Activated naive CD8-positive, alpha-beta T cell treated with anti-CD3 and anti-CD28 coated beads, Interleukin-2, amount 50 U/mL, for 24 hours (primary cell): ENCODE results near the gene P2RY6.

Experiments used
- ATAC-seq: fragments of 150-1000 bp; cut with Tn5 transposase; one replicate; pipeline ENCODE4 v1.10.0; 2021
- DNase-seq: peaks from one replicate; pipeline ENCODE4 v3.0.0; 2021
- H3K27ac Mint-ChIP-seq: one replicate; pipeline ENCODE4 v1.8.0; 2021; ENCODE audit warnings: mild to moderate bottlenecking, mixed read lengths
- H3K27me3 Mint-ChIP-seq: one replicate; pipeline ENCODE4 v1.8.0; 2021; ENCODE audit warnings: mixed read lengths
- H3K36me3 Mint-ChIP-seq: one replicate; pipeline ENCODE4 v1.8.0; 2021; ENCODE audit warnings: low read depth, mixed read lengths
- H3K4me1 Mint-ChIP-seq: one replicate; pipeline ENCODE4 v1.8.0; 2021; ENCODE audit warnings: mixed read lengths
- H3K4me3 Mint-ChIP-seq: one replicate; pipeline ENCODE4 v1.8.0; 2021; ENCODE audit warnings: mild to moderate bottlenecking, moderate library complexity, mixed read lengths
- H3K9me3 Mint-ChIP-seq: one replicate; pipeline ENCODE4 v1.8.0; 2021; ENCODE audit warnings: mixed read lengths

Gene P2RY6

DNA sequence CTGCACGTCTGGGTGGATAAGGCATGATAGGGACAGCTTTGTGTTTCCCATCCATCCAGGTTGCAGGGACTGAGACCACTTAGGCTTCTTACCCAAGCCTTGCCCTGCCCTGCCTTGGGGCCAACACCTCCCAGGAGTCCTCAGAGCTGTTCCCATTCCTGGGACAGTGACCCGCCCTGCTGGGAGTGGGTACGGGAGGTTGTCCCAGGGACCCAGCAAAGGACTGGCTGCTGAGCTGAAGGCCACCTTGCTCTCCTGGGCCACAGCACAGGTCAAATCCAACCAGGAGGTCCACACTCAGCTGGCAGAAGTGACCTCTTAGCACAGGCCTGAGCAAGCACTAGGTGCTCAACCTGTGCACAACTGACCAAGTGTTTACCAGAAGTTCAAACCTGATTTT lies 19.1 kb downstream of the P2RY6 start:
- H3K27ac Mint-ChIP-seq = no peak overlapping the region
- peaks cover 12% of the 10 kb centered on the region for H3K4me1 Mint-ChIP-seq
- no peaks in the 10 kb centered on the region for H3K36me3 Mint-ChIP-seq
- no peak for DNase-seq
- H3K27me3 Mint-ChIP-seq = peaks cover 4% of the 10 kb centered on the region
- no peak overlapping the region for H3K4me3 Mint-ChIP-seq
- ATAC-seq = no peak
- no peaks in the 10 kb centered on the region for H3K9me3 Mint-ChIP-seq

DNA sequence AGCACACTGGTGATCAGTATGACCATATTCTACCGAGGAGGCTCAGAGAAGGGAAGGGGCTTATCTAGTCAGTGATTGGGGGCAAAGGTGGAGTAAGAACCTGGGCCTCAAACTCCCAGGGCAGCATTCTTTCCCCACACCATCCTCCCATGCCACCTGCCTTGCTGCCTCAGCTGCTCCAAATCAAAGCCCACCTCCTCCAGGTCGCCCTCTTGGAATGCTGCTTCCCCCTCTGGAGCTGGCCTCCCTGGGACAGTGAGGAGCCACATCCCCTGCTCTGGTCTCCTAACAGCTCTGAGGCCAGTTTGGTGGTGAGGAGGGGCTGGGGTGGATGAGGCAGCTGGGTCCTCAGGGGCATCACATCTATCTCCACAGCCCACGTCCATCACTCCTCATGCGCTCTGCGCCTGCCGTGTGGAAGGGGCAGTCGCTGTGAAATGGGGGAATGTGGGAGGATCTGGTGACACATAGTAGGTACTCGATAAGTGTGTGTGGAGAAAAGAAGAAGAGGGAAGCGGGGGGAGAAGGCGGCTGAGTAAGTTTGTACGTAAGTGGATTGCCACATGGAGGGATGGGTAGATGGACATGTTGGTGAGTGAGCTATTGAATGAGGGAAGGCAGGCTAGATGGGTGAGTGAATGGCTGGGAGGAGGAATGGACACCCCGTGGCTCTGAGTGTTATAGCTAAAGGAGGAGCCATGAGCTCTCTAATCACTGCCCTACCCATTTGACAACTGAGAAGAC lies 19.8 kb downstream of the P2RY6 start:
- no peak for DNase-seq
- H3K4me1 Mint-ChIP-seq = peaks cover 12% of the 10 kb centered on the region
- no peak overlapping the region for H3K4me3 Mint-ChIP-seq
- H3K36me3 Mint-ChIP-seq = no peaks in the 10 kb centered on the region
- H3K9me3 Mint-ChIP-seq = no peaks in the 10 kb centered on the region
- no peak for ATAC-seq
- no peak overlapping the region for H3K27ac Mint-ChIP-seq
- H3K27me3 Mint-ChIP-seq = peaks cover 4% of the 10 kb centered on the region

DNA sequence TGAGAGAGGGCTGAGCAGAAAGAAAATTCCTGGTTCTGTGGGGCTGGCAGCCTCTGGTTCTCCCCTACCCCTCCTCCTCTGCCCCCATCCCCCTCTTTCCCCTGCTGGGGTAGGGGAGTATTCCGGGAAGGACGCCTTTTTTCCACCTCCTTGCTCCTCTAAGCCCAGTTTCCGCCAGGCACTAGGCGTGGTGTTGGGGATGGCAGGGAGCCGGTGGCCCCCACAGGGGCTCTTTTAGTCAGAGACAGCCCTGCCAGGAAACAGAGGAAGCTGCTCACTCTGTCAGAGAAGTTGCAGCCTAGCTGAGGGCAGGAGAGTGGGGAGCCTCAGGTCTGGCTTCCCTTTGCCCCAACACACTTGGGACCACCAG lies 20.4 kb downstream of the P2RY6 start:
- no peak overlapping the region for H3K27ac Mint-ChIP-seq
- H3K36me3 Mint-ChIP-seq = no peaks in the 10 kb centered on the region
- peaks cover 4% of the 10 kb centered on the region for H3K27me3 Mint-ChIP-seq

GRCh38 chr11:73293356-73293936 lies 21.3 kb downstream of the P2RY6 start:
- H3K36me3 Mint-ChIP-seq = no peaks in the 10 kb centered on the region
- H3K27ac Mint-ChIP-seq = no peak overlapping the region
- H3K9me3 Mint-ChIP-seq = no peaks in the 10 kb centered on the region
- peaks cover 4% of the 10 kb centered on the region for H3K27me3 Mint-ChIP-seq
- no peak for DNase-seq
- no peak for ATAC-seq
- H3K4me1 Mint-ChIP-seq = peaks cover 12% of the 10 kb centered on the region
- no peak overlapping the region for H3K4me3 Mint-ChIP-seq

More for the DNA sequence above, 20.4 kb downstream of the P2RY6 start:
- ATAC-seq = no peak
- Mint-ChIP-seq H3K9me3 (no peaks in the 10 kb centered on the region), H3K4me1 (peaks cover 12% of the 10 kb centered on the region), H3K4me3 (no peak overlapping the region)
- no peak for DNase-seq

- Mint-ChIP-seq H3K4me1 (peaks cover 2% of the 10 kb centered on the region), H3K9me3 (no peaks in the 10 kb centered on the region), H3K36me3 (no peaks in the 10 kb centered on the region), H3K4me3 (no peak overlapping the region), H3K27me3 (peaks cover 4% of the 10 kb centered on the region), H3K27ac (no peak overlapping the region)
- no peak for DNase-seq
- no peak for ATAC-seq
Observed at GRCh38 chr11:73294604-73295003, 22.5 kb downstream of the P2RY6 start.

DNA sequence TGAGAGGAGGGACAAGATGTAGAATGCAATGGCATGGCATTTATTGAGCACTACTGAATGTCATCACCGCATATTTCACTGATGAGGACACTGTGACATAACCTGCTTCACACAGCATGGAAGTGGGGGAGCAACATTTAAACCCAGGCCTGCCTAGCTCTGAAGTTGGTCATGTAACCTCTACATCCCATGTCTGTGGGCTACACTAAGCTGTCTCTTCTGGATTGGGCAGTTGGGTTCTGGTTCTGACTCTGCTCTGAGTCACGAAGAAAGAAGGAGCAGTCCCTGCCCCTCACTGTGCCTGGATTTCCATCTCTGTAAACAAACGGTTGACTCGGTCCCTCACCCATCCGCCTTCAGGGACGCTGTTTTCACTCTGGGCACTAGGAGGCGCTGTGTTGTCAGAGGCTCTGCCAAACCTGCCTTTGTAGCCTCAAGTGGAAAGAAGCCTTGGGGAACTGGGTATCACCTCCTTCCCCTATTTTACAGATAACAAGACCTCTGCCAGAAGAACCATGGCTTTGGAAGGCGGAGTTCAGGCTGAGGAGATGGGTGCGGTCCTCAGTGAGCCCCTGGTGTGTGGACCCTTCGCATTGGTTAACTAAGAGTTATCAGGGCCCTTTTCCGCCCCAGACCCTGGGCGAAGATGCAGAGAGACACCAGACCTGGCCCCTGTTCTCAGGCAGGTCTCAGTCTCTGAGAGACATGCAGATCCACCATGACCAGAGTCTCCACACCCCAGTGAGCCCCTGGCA lies 23.3 kb downstream of the P2RY6 start:
- Mint-ChIP-seq H3K4me1 (peaks cover 2% of the 10 kb centered on the region), H3K4me3 (no peak overlapping the region), H3K27me3 (peaks cover 4% of the 10 kb centered on the region), H3K27ac (no peak overlapping the region), H3K9me3 (no peaks in the 10 kb centered on the region), H3K36me3 (no peaks in the 10 kb centered on the region)
- DNase-seq = peak; percentile 81
- ATAC-seq = peak; percentile 74

DNA sequence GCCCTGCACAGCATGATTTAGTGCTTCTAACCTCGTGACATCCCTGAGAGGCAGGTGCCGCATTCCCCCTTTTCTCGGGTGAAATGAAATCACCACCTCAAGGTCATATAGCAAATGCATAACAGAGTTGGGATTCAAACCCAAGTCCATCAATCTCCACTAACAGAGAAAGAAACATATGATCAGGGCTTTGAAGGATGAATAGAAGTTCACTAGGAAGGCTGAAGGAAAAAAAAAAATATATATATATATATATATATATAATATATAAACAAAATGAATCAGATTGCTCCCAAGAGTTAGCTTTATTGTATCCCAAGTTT lies 23.8 kb downstream of the P2RY6 start:
- no peak for DNase-seq
- Mint-ChIP-seq H3K4me3 (no peak overlapping the region), H3K9me3 (no peaks in the 10 kb centered on the region), H3K36me3 (no peaks in the 10 kb centered on the region), H3K27ac (no peak overlapping the region), H3K27me3 (peaks cover 5% of the 10 kb centered on the region), H3K4me1 (peaks cover 2% of the 10 kb centered on the region)
- no peak for ATAC-seq

GRCh38 chr11:73296501-73297230 lies 24.5 kb downstream of the P2RY6 start:
- no peak overlapping the region for H3K27ac Mint-ChIP-seq
- DNase-seq = no peak
- H3K27me3 Mint-ChIP-seq = peaks cover 5% of the 10 kb centered on the region
- no peak overlapping the region for H3K4me3 Mint-ChIP-seq
- H3K9me3 Mint-ChIP-seq = no peaks in the 10 kb centered on the region
- H3K36me3 Mint-ChIP-seq = no peaks in the 10 kb centered on the region
- peaks cover 2% of the 10 kb centered on the region for H3K4me1 Mint-ChIP-seq
- ATAC-seq = no peak

GRCh38 chr11:73297231-73297590 lies 25.1 kb downstream of the P2RY6 start:
- no peak overlapping the region for H3K27ac Mint-ChIP-seq
- peaks cover 7% of the 10 kb centered on the region for H3K27me3 Mint-ChIP-seq
- no peak for ATAC-seq

DNA sequence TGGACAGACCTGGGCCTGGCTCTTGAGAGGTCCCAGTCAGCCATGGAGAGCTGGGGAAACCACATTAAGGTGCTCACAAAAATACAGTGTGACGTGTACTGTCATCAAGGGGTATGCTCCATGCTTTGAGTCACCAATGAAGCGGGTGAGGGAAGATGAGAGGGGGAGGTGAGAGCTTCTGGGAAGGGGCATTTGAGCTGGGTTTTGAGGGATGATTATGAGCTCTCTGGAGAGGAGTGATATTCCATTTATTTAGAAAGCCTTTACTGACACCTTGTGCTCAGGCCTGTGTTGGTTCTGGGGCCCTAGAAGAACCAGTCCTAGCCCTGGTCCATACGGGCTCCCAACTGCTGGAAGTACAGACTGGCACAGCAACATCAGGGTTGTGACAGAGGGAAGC lies 25.6 kb downstream of the P2RY6 start:
- DNase-seq = no peak
- H3K4me3 Mint-ChIP-seq = no peak overlapping the region
- ATAC-seq = no peak
- H3K36me3 Mint-ChIP-seq = no peaks in the 10 kb centered on the region
- H3K9me3 Mint-ChIP-seq = no peaks in the 10 kb centered on the region
- H3K4me1 Mint-ChIP-seq = peaks cover 2% of the 10 kb centered on the region
- no peak overlapping the region for H3K27ac Mint-ChIP-seq
- H3K27me3 Mint-ChIP-seq = peaks cover 10% of the 10 kb centered on the region

More at GRCh38 chr11:73297231-73297590, 25.1 kb downstream of the P2RY6 start:
- H3K4me1 Mint-ChIP-seq = peaks cover 2% of the 10 kb centered on the region
- H3K9me3 Mint-ChIP-seq = no peaks in the 10 kb centered on the region
- H3K4me3 Mint-ChIP-seq = no peak overlapping the region
- no peaks in the 10 kb centered on the region for H3K36me3 Mint-ChIP-seq
- DNase-seq = no peak

DNA sequence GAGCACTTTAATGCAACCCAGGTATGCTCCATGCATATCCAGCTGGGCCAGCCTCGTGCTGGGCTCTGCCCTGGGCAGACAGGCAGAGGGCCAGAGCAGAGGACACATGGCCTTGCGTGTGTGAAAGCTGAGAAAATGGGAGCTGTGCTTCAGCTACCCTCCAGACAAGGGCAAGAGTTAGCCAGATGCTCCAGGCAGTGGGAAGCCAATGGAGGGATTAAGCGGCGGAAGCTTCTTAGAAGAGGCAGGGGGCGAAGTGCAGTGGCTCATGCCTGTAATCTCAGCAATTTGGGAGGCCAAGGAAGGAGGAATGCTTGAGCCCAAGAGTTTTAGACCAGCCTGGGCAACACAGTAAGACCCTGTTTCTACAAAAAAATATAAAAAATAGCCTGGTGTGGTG lies 26.1 kb downstream of the P2RY6 start:
- H3K9me3 Mint-ChIP-seq = no peaks in the 10 kb centered on the region
- DNase-seq = no peak
- H3K4me3 Mint-ChIP-seq = no peak overlapping the region
- no peak overlapping the region for H3K27ac Mint-ChIP-seq
- no peaks in the 10 kb centered on the region for H3K36me3 Mint-ChIP-seq
- peaks cover 2% of the 10 kb centered on the region for H3K4me1 Mint-ChIP-seq
- ATAC-seq = no peak
- H3K27me3 Mint-ChIP-seq = peaks cover 10% of the 10 kb centered on the region

GRCh38 chr11:73299751-73300150 lies 27.6 kb downstream of the P2RY6 start:
- Mint-ChIP-seq H3K27ac (no peak overlapping the region), H3K36me3 (no peaks in the 10 kb centered on the region), H3K9me3 (no peaks in the 10 kb centered on the region), H3K4me3 (no peak overlapping the region), H3K4me1 (peaks cover 2% of the 10 kb centered on the region), H3K27me3 (peaks cover 13% of the 10 kb centered on the region)
- DNase-seq (no peak), ATAC-seq (no peak)

GRCh38 chr11:73306069-73306841 lies 34.1 kb downstream of the P2RY6 start:
- Mint-ChIP-seq H3K27me3 (peaks cover 29% of the 10 kb centered on the region), H3K4me1 (peaks cover 6% of the 10 kb centered on the region), H3K9me3 (no peaks in the 10 kb centered on the region), H3K36me3 (no peaks in the 10 kb centered on the region), H3K4me3 (no peak overlapping the region), H3K27ac (no peak overlapping the region)
- no peak for DNase-seq
- no peak for ATAC-seq

DNA sequence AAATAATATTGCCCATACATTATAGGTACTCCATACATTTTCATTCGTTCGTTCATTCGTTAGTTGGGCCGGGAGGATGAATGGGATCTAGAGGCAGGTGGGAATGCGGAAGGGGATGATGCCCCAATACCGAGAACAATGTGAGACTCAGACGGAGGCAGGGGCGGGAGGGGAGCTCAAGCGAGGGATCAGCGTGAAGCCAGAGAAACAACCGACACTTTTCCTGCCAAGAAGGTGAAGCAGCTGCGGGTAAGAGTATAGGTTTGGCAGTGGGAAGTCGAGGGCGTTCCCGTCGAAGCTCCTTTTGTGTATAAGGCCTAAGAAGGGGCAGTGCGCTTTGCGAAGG lies 34.8 kb downstream of the P2RY6 start:
- Mint-ChIP-seq H3K27me3 (peaks cover 29% of the 10 kb centered on the region), H3K27ac (no peak overlapping the region), H3K4me3 (peak overlapping the region; percentile 82), H3K36me3 (no peaks in the 10 kb centered on the region), H3K9me3 (no peaks in the 10 kb centered on the region), H3K4me1 (peaks cover 6% of the 10 kb centered on the region)
- DNase-seq (no peak), ATAC-seq (no peak)
